ENCODE results near the gene CTAGE1.
"Not testable (repeated sequence)": the region's sequence is repeated elsewhere in the genome, so short reads cannot be mapped to it uniquely, and the experiment has no call there.

The CTAGE1 gene

DNA sequence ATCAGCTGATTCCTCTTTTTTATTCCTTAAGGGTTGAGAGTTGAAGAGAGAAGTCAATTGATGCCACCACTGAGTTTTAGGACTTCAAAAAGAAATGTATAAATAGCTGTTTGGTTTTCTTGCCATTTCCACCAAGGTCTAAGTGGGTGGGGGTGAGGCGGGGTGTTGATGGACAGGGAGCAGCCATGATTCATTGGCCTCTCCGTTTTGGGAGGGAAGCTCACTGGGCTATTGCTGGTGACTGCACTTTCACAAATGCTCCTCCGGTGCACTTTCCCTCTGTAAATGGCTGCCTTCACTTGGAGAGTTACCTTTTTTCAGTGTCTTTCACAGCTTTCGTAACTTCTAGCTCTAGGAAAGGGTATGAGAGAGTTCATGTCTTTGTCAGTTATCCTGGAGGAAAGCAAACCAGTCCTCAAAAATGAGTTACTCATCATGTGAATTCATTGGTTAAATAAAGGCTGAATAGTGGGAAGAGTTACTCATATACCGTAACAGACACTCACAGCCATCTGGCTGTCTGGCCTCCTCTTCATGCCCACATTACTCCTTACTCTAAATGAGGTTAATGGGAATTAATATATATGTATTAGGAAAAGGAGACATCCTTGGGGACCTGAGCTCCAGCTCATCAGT is 17.4 kb upstream of the CTAGE1 start:
- peak; percentile 60 for DNase-seq (ENCODE audit: low spot score)

DNA sequence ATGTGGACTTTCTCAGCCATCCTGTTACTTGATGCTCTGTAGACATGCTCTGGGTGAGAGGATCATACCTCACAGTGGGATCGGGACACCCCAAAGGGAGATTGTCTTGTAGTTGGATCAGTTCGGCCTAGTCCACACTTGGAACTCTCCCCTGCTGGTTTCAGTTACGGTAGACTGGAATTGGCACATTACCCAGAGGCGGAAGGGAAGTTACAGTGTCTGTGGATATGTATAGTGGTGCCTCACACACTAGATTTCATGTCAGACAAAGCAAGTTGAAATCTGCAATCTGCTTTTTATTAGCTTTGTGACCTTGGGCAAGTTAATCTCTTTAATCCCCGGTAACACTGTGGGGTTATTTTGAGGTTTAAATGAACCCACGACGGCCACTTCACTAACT is 16.2 kb upstream of the CTAGE1 start:
- no peak for DNase-seq (ENCODE audit: low spot score)

DNA sequence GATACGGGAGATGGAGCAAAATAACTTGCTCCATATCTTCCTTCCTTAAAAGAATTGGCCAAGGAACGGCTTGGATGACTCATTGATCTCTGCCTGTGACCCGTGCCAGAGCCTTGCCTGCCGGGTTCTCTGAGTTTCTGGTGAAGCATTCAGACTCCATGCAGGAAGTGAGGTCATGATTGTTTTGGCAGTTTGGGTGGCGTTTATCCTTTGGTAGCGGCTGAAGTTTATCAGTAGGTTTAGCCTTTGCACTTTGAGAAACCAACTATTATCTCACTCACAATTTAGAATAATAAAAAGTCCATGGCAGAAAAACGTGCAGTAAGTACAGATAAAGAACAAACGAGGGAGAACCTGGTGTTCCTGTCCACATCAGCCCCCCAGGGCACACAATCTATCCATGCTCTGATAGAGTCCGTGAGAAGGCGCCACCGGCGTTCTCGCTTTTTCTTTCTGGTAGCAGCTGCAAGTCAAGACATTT is 15.0 kb upstream of the CTAGE1 start:
- DNase-seq (ENCODE audit: low spot score) = peak; percentile 92

DNA sequence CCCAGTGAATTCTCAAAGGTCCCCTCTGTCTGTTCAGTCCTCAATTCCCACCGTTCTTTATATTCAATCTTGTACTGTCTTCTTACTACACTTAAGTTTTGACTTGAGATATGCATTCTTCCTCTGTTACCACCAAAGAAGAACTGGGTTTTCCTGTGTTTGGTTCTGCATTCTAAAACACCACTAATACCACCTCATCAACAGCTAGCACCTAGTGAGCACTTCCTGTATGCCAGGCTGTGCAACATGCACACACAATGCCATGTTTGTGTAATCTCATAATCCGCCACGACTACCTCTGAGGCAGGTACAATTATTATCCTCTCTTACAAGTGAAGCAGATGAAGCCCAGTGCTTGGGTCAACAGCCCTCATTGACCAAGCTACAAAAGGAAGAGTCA is 11.8 kb upstream of the CTAGE1 start:
- no peak for DNase-seq (ENCODE audit: low spot score)

DNA sequence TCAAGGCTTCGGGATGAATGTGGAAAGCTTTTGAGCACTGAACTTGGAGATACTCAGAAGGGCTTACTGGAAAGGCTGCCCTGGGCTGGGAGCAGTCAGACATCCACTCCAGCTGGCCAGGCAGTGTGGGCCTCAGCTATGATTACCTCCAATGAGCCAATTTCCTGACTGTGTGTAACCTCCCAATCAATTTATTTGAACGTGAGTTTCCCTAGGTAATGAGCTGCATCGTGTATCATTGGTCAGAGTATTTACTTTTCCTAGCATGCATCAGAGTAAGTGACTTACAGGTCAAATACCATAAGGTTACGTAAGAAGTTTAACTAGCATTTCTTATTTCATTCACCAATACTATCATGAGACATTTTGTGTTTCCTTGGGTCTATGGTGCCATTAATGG is 11.0 kb upstream of the CTAGE1 start:
- DNase-seq (ENCODE audit: low spot score) = no peak

DNA sequence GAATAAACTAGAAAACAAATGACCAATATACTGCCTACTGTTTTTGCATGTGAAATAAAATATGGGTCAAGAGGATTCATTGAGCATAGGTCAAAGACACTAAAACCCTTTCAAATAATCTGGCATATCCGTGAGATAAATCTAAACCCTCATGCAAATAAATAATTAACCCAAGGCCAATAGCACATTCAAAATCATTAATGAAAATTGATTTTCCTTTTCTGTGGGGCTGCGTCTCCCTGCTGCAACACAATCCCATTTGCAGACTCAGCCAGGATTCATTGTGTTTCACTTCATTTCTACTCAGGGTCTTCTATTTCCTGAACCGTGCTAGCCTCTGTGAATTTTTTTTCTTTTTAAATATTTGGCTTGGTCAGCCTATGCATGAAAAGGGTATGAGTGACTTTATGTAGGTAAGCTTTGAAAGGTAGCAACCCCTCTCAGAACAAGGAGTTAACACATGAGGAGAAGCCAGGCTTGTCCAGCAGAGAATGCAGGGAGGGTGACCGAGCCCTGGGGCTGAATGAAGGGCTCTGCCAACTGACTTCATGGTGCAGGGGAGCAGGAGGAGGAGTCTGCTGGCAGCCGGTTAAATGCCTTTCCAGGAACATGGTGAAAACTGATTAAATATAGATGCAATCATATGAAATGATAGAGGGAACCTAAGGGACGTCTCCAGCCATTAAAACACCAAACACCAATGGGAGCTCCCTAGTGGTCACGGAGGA is 10.3 kb upstream of the CTAGE1 start:
- no peak for DNase-seq (ENCODE audit: low spot score)

DNA sequence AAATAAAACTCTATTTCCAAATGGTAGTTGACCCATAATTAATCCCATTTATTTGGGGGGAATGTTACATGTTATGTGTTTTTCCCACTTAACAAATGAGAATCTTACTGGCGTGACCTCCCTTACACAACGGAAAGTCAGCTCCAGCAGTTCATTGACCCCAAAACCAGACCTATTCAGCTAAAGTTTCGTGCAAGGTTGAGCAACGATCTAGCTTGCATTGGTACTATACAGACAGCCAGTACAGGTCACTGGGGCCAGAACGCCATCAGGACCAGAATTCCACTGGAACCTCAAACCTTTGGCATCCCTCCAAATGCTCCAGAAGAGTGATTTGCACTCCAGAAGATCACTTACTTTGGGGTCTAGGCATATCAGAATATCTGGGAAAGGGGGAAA is 6.8 kb upstream of the CTAGE1 start:
- DNase-seq (ENCODE audit: low spot score) = no peak

DNA sequence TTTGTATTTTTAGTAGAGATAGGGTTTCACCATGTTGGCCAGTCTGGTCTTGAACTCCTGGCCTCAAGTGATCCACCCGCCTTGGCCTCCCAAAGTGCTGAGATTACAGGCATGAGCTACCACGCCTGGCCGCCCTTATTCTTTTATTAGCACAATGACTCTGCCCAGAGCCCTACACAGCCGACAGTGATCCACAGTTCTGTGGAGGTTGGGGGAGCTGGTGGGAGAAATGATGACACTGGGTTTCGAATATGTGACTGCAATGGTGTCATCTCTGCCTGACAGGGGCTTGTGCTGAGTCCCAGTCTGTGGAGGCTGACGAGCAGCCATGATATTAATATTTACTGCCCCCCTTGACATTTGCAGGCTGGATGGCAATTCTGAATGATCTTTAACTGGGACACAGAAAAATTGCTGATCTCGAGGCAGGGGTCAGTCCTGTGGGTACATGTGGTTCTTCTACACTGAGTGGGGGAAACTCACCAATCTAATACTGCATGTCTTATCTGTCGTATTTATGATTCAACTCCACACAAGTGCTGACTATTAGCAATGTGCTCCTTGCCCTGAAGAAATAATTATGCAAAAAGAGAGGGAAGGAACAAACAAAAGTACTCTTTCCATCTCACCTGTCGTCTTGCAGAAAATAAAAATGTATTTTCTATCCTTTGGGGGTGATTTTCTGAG is 6.3 kb upstream of the CTAGE1 start:
- DNase-seq (ENCODE audit: low spot score) = no peak

DNA sequence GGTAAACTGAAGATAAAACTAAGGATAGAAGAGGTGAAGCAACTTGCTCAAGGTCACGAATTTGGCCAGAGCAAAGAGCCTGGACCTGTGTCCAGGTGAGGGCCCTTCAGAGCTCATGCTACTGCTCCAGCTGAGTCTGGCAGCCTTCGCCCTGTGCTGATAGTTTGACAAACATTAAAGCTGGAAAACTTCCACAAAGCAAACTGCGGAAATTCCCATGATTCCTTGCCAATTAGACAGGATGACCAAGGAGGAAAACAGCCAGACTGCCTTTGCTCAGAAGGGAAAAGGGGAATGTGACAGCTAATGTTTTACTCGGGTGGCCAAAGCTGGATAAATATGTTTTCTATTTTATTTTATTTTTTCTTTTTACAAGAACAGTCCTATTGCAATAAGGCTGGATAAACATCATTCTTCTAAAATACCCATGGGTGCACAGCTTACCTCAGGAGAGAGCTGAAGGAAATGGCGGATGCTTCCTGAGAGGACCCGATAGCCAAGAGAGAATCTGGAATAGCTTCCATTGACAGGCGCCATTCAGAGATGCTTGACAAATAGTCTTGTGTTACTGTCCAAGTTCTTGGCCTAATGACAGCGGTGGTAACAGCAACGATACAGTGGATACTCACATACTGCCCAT is 5.3 kb upstream of the CTAGE1 start:
- DNase-seq (ENCODE audit: low spot score) = peak; percentile 69

DNA sequence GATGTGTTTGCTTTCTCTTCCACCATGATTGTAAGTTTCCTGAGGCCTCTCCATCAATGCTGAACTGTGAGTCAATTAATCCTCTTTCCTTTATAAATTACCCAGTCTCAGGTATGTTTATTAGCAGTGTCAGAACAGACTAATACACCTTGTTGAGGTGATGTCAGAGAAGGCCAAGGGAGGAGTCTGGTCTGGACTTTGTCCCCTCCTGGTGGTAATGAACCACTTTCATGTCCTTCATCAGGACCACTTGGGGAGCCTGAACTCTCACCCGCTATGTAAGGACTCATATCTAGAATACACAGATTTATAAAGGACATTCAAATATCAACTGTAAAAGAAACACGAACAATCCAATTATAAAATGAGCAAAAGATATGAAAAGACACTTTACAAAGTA is 2.9 kb upstream of the CTAGE1 start:
- no peak for DNase-seq (ENCODE audit: low spot score)

DNA sequence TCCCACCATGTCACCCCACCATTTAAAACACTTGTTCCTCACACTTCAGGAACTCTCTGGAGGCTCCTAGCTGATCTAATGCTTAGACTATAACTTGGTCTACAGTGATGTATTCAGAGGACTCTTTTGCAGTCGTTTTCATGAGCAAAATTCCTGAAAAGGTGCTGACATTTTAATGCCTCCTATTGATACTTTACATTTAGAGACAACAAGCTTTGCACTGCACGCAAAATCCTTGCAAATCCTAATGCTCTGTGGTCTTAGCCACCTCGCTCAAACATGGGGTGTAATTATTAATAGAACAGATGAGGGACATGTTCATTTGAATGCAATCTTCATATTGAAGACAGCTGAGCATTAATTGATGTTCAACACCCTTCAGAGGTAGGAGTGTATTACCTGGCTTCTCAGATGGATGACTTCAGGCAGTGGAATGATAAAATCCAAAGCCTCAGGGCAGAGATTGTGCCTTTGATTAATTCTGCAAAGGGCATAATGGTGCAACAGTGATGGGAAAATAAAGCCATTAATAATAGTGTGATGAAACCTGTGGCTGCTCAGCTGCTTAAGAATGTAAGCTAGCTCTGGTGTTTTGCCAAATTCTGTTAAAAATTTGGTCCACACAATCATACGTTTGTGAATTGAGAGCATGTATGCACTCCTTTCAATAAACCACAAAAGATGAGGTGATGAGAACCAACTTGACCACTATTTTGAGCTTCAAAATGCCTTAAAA is 5.4 kb downstream of the CTAGE1 start:
- peak; percentile 64 for DNase-seq (ENCODE audit: low spot score)

DNA sequence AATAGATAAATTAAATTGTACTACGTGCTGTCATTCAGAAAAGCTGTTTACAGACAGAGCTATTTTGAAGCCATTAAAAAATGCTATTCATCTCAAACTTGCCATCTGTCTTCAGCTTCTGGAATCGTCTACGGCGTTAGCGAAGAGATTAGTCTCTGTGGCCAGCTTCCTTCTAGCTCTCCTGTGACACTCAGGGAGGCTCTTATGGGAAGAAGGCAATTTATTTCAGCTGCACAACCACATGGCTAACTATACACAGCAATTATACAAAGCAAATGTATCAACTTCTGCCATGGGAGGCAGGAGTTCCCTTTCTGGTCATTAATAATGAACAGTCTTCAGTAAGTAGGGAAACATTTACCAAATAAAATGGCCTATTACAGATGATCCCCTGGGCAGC is 6.3 kb downstream of the CTAGE1 start:
- no peak for DNase-seq (ENCODE audit: low spot score)

DNA sequence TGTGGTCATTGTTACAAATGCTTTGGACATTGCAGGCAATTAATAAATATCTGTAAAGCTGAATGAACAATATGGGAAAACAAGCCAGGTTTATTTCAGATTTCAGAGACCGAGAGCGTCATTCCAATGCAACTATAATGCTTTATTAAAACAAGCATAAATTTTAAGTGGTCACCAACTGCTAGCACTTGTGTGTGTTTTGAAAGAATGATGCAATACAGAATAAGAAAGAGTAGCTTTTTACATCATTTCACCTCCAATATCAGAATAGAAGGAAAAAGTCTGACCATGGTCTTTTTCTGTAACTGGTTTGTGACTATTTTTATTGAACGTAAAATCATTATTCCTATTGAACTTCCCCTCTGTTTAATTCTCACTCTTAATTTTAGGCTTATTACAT is 7.6 kb downstream of the CTAGE1 start:
- no peak for DNase-seq (ENCODE audit: low spot score)

DNA sequence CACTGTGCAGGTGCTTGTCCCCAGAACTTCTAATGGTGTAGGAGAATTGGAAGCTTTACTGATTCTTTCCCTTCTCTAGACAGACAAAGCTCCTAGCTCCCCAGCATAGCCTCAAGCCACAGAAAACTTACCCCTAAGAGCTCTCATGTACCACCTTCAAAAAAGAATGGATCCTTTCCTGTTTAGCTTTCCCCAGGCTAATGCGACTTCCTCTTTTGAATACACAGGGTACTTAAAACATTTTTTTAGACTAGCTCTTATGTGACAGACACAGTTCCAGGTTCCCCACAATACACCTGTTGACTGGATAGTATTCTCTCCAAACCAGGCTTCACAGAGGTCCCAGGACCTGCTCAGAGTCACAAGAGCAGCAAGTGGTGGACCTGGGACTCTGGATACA is 8.3 kb downstream of the CTAGE1 start:
- DNase-seq (ENCODE audit: low spot score) = no peak

DNA sequence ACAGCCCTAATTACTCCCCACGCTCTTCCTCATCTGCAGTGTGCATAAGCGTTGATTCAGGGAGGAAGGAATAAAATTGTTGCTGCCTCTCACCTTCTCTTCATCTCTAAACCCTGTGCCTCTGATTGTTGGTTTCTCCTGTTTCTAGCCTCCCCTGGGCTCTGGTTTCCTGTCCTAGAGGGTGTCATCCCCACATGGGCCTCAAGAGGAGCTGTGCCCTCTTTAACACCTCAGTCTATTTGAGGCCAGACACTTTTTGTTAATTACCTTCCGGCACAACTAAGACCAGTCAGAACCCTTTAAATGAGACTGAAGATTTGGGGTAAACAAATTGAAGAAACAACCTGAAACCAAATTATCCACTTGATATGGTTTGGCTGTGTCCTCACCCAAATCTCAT is 9.7 kb downstream of the CTAGE1 start:
- no peak for DNase-seq (ENCODE audit: low spot score)

DNA sequence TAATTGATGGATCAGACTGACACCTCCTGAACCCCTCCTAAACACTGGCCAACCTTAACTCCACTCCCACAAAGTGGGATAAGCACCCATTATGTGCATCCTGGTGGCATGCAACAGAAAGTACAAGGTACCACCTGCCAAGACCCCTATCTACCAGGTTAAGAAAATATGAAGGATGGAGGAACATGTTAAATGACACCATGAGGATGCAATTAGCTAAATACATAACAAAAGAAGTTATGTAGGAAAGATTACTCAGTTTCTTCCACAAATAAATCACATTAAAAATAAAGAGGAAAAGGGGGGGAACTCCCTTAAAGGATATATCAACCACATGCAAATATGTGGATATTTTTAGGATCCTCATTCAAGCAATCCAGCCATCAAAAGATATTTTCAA is 12.6 kb downstream of the CTAGE1 start:
- no peak for DNase-seq (ENCODE audit: low spot score)

DNA sequence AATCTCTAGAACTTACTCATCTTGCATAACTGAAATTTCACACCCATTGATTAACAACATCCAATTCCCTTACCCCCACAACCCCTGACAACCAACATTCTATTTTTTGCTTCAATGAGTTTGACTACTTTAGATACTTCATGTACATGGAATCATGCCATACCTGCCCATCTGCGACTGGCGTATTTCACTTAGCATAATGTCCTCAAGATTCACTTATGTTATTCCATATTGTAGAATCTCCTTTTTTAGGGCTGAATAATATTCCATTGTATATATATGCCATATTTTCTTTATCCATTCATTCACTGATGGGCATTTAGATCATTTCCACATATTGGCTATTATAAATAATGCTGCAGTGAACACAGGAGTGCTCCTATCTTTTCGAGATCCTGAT is 13.8 kb downstream of the CTAGE1 start:
- DNase-seq (ENCODE audit: low spot score) = no peak

DNA sequence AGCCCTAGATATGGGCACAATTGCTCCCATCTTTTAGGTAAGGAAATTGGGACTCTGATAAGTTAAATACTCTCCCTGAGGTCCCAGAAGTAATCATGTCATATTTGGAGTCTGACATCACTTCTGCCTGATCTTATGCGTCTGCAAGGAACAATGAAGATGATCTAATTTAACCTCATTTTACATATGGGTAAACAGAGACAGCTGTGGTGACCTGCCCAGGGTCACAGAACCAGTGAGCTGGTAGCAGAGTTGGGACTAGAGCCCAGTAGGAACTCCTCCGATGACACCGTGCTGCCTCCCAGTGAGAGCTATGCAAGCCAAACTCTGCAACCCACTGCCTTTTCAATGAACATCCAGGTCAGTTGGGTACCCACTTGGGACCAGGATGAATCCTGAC is 17.8 kb downstream of the CTAGE1 start:
- DNase-seq (ENCODE audit: low spot score) = no peak

DNA sequence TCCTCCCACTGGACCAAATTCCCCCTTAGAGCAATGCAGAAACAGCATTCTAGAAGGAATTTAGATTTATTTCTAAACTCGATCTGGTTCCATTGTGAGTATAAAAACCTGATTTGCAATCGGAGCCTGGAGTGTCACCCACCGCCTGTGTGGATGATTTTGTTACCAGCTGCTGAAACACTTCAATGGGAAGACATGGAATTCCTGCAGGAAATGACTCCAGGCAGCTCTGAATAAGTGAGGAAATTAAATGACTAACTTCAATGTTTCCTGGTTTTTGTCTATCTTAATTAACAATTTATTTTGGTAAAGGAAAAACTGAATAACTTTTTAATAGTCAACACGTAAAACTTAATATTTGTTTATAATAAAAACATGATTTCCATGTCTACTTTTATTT is 19.3 kb downstream of the CTAGE1 start:
- no peak for DNase-seq (ENCODE audit: low spot score)

DNA sequence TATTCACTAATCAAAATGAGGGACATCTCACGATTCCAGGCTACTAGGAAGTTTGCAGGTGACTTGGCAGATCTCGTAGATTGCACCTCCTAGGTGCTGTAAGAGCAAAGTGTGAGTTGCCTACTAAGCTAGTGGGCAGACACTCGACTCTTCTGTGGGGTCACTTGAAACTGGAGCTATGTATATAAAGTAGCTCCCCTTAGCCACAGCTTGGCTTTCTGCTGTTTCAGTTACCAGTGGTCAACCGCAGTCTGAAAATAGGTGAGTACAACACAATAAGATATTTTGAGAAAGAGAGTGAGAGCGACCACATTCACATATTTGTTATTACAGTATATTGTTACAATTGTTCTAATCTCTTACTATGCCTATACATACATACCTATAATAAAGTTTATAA is 23.3 kb downstream of the CTAGE1 start:
- DNase-seq (ENCODE audit: low spot score) = no peak

DNA sequence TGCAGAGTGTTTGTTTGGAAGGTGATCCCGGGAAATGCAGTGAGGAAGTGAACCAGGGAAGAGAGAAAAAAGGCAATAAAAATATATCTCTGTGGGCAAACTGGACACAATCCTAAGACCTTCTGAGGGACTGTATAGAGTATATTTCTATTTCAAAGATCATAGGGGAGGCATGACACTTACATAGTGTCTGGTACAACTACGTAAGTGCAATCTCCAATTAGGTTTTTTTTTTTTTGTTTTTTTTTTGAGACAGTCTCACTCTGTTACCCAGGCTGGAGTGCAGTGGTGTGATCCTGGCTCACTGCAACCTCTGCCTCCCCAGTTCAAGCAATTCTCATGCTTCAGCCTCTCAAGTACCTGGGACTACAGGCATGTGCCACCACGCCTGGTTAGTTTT is 24.6 kb downstream of the CTAGE1 start:
- DNase-seq (ENCODE audit: low spot score) = not testable (repeated sequence)

Data from AG20443 (cell line).